ENCODE data around the gene MUC20. TPM values are rescaled to one million over a fixed set of nuclear protein-coding genes. Genes with fewer than 3 reads are reported as not detected.

Gene MUC20
- total and polyA plus RNA-seq, 9 of the 15 experiments (the other 6 are each of a cell fraction or from before 2014, with no cell fraction given): 0.03 to 0.23 (median 0.15) TPM; not detected in 3

DNA sequence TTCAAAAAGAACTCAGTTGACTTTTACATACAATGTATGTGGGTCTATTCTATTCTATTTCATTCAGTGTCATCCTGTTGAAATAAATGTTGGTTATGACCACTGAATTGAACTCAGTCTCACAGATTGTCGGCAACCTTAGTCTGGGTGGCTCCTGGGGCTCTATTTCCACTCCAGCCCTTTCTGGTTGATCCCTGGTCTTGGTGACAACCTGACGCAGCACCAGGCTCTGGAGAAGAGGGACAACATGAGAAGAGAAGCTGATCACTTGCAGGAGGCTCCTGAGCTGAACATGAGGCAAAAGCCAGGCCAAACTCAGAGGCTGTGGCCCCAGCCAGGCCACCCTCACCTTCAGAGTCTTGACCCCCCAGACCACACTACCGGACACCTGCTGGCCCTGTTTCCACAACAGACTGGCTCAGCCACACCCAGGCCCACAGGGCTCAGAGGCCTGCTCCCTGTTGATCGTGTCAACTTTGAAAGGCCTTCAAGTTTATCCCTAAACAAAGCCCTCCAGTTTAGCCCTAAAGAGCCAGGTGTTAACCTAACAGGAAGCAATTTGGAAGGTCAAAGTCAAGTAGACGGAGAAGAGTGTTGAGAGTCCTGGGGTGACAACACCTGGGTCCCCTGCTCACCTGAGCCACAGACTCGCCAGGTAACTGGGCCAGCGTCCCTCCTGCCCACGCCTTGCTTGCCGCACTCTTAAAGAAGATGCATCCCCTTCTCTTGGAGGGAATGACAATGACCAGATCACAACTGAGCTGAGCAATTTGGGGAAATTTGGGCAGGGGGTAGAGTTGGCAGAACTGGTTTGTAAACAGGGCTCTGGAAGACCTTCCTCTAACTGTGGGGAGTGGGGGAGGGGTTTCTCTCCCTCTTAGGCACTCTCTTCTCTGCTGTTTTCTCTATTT, 15.4 kb upstream of the MUC20 start (continued):
- no peak for TF ChIP-seq BRCA1 (IDR thresholded peaks at IDR 0.05)
- TF ChIP-seq BRCA1 (CRISPR knock-in tag; IDR thresholded peaks at IDR 0.05): 0 out of 2 replicates have a peak, but pooled peaks have one; percentile 90
- TF ChIP-seq TCFL5 (CRISPR knock-in tag; conservative IDR thresholded peaks at IDR 0.05): no peak
- TF ChIP-seq GTF2F1 (IDR thresholded peaks at IDR 0.05; ENCODE audit: low read depth, low read length): no peak
- TF ChIP-seq MTA1 (IDR thresholded peaks at IDR 0.05; ENCODE audit: borderline replicate concordance): no peak
- no peak for TF ChIP-seq PURB (CRISPR knock-in tag; IDR thresholded peaks at IDR 0.05; ENCODE audit: low read depth)
- TF ChIP-seq, protein P1, sequence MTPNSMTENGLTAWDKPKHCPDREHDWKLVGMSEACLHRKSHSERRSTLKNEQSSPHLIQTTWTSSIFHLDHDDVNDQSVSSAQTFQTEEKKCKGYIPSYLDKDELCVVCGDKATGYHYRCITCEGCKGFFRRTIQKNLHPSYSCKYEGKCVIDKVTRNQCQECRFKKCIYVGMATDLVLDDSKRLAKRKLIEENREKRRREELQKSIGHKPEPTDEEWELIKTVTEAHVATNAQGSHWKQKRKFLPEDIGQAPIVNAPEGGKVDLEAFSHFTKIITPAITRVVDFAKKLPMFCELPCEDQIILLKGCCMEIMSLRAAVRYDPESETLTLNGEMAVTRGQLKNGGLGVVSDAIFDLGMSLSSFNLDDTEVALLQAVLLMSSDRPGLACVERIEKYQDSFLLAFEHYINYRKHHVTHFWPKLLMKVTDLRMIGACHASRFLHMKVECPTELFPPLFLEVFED (CRISPR knock-in tag; conservative IDR thresholded peaks at IDR 0.05): peak; percentile 69; the same call in 1 of the 2 replicates
- TF ChIP-seq MAX (CRISPR knock-in tag; IDR thresholded peaks at IDR 0.05): peak; percentile 64
- TF ChIP-seq TAF7 (tag; IDR thresholded peaks at IDR 0.05): peak; percentile 9; the same call in 1 of the 2 replicates
- no peak for TF ChIP-seq NFXL1 (CRISPR knock-in tag; IDR thresholded peaks at IDR 0.05)
- no peak for TF ChIP-seq NBN (IDR thresholded peaks at IDR 0.05; ENCODE audit: low read depth)
- TF ChIP-seq RBM22 (IDR thresholded peaks at IDR 0.05; ENCODE audit: low read depth, low read length, poor library complexity, severe bottlenecking): peak; percentile 24
- TF ChIP-seq CREM (IDR thresholded peaks at IDR 0.05; ENCODE audit: low read depth): no peak
- TF ChIP-seq, protein P2, sequence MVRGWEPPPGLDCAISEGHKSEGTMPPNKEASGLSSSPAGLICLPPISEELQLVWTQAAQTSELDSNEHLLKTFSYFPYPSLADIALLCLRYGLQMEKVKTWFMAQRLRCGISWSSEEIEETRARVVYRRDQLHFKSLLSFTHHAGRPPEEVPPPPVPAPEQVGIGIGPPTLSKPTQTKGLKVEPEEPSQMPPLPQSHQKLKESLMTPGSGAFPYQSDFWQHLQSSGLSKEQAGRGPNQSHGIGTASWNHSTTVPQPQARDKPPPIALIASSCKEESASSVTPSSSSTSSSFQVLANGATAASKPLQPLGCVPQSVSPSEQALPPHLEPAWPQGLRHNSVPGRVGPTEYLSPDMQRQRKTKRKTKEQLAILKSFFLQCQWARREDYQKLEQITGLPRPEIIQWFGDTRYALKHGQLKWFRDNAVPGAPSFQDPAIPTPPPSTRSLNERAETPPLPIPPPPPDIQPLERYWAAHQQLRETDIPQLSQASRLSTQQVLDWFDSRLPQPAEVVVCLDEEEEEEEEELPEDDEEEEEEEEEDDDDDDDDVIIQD (CRISPR knock-in tag; IDR thresholded peaks at IDR 0.05): no peak
- no peak for TF ChIP-seq PTBP1 (IDR thresholded peaks at IDR 0.05; ENCODE audit: low read depth, low read length)
- no peak for TF ChIP-seq FIP1L1 (IDR thresholded peaks at IDR 0.05; ENCODE audit: low read depth, low read length, poor library complexity, severe bottlenecking)
- TF ChIP-seq ZNF175 (CRISPR knock-in tag; IDR thresholded peaks at IDR 0.05; ENCODE audit: low read depth): no peak
- TF ChIP-seq SIX5 (IDR thresholded peaks at IDR 0.05; ENCODE audit: borderline replicate concordance in 1 of 2, insufficient read depth in 1 of 2, low read depth in 1 of 2, low read length in 2 of 2): 0 out of 4 replicates have a peak, but pooled peaks of 1 of the 2 experiments have one; percentile 4
- peak; percentile 23; the same call in 1 of the 2 replicates for TF ChIP-seq ZFX (CRISPR knock-in tag; IDR thresholded peaks at IDR 0.05)
- TF ChIP-seq, protein P3, sequence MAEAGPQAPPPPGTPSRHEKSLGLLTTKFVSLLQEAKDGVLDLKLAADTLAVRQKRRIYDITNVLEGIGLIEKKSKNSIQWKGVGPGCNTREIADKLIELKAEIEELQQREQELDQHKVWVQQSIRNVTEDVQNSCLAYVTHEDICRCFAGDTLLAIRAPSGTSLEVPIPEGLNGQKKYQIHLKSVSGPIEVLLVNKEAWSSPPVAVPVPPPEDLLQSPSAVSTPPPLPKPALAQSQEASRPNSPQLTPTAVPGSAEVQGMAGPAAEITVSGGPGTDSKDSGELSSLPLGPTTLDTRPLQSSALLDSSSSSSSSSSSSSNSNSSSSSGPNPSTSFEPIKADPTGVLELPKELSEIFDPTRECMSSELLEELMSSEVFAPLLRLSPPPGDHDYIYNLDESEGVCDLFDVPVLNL (CRISPR knock-in tag; IDR thresholded peaks at IDR 0.05; ENCODE audit: low read depth): peak; percentile 46; the same call in 1 of the 2 replicates
- TF ChIP-seq, protein P4, sequence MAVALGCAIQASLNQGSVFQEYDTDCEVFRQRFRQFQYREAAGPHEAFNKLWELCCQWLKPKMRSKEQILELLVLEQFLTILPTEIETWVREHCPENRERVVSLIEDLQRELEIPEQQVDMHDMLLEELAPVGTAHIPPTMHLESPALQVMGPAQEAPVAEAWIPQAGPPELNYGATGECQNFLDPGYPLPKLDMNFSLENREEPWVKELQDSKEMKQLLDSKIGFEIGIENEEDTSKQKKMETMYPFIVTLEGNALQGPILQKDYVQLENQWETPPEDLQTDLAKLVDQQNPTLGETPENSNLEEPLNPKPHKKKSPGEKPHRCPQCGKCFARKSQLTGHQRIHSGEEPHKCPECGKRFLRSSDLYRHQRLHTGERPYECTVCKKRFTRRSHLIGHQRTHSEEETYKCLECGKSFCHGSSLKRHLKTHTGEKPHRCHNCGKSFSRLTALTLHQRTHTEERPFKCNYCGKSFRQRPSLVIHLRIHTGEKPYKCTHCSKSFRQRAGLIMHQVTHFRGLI (CRISPR knock-in tag; IDR thresholded peaks at IDR 0.05): no peak
- TF ChIP-seq ZNF274 (IDR thresholded peaks at IDR 0.05; ENCODE audit: borderline replicate concordance, low read depth, low read length): no peak
